M059J (cell line): Measurements from ENCODE around the gene ADA. TPM values are rescaled to one million over a fixed set of nuclear protein-coding genes. Genes with fewer than 3 reads are reported as not detected.
"Not testable (repeated sequence)": the region's sequence is repeated elsewhere in the genome, so short reads cannot be mapped to it uniquely, and the experiment has no call there.

ENCODE experiments used
- DNase-seq: peaks from one replicate; pipeline ENCODE4 v3.0.0-alpha.2; 2012; ENCODE audit warnings: low read depth
- total RNA-seq: library from RNA; depleted of rRNA; stranded (reverse); fragments of >200 nt; shearing (Covaris generic); gene quantifications from 2 replicates; pipeline ENCODE4 v1.2.3, GENCODE V29; 2014; rRNA removed

Gene ADA
- 9.1 and 9.6 TPM in 2 replicates for total RNA-seq

GRCh38 chr20:44651684-44652423 is at the start of gene ADA:
Gene ADA, minus strand, starts transcription at chr20:44651699. Its CDS starts 92 bp downstream, at chr20:44651607.
- peak; percentile 77 for DNase-seq

- DNase-seq: no peak
Observed at GRCh38 chr20:44700306-44700705, 48.8 kb upstream of the ADA start.

- no peak for DNase-seq
Observed at GRCh38 chr20:44698351-44698750, 46.9 kb upstream of the ADA start.

- not testable (repeated sequence) for DNase-seq
Observed at GRCh38 chr20:44697041-44697440, 45.5 kb upstream of the ADA start.

GRCh38 chr20:44696315-44696714 is 44.8 kb upstream of the ADA start:
- no peak for DNase-seq

- DNase-seq: no peak
Observed at GRCh38 chr20:44695674-44696300, 44.3 kb upstream of the ADA start.

GRCh38 chr20:44695295-44695673 is 43.8 kb upstream of the ADA start:
- no peak for DNase-seq

- DNase-seq: no peak
Observed at GRCh38 chr20:44694159-44694558, 42.7 kb upstream of the ADA start.

- DNase-seq: no peak
Observed at GRCh38 chr20:44693627-44694026, 42.1 kb upstream of the ADA start.

GRCh38 chr20:44692932-44693480 is 41.5 kb upstream of the ADA start:
- DNase-seq: peak; percentile 100

- DNase-seq: no peak
Observed at GRCh38 chr20:44691424-44692423, 40.2 kb upstream of the ADA start.

- no peak for DNase-seq
Observed at GRCh38 chr20:44690781-44691423, 39.4 kb upstream of the ADA start.

- DNase-seq: no peak
Observed at GRCh38 chr20:44689809-44690208, 38.3 kb upstream of the ADA start.

GRCh38 chr20:44688053-44688625 is 36.6 kb upstream of the ADA start:
- no peak for DNase-seq

GRCh38 chr20:44686934-44687333 is 35.4 kb upstream of the ADA start:
- no peak for DNase-seq

GRCh38 chr20:44684047-44684967 is 32.8 kb upstream of the ADA start:
- no peak for DNase-seq

GRCh38 chr20:44683263-44684046 is 32.0 kb upstream of the ADA start:
- peak; percentile 58 for DNase-seq

- DNase-seq: no peak
Observed at GRCh38 chr20:44681796-44682566, 30.5 kb upstream of the ADA start.
